Inflammatory macrophage treated with lipopolysaccharide for 4 hours (primary cell): ENCODE data around the gene TTC33.
"Not testable (repeated sequence)": the region's sequence is repeated elsewhere in the genome, so short reads cannot be mapped to it uniquely, and the experiment has no call there.

Experiments
- DNase-seq: peaks from one replicate; pipeline ENCODE4 v3.0.0-alpha.2; 2020

TTC33 gene

GRCh38 chr5:40678460-40679147 lies 77.2 kb downstream of the TTC33 start:
- peak; percentile 50 for DNase-seq

GRCh38 chr5:40678026-40678425 lies 77.7 kb downstream of the TTC33 start:
- peak; percentile 79 for DNase-seq

GRCh38 chr5:40677456-40677855 lies 78.3 kb downstream of the TTC33 start:
- DNase-seq, result no peak

GRCh38 chr5:40676613-40677343 lies 79.0 kb downstream of the TTC33 start:
- peak; percentile 37 for DNase-seq

GRCh38 chr5:40675396-40676133 lies 80.2 kb downstream of the TTC33 start:
- DNase-seq, result peak; percentile 47

- no peak for DNase-seq
Observed at GRCh38 chr5:40674661-40675235, 81.0 kb downstream of the TTC33 start.

GRCh38 chr5:40672425-40672824 lies 83.3 kb downstream of the TTC33 start:
- DNase-seq, result peak; percentile 95

- peak; percentile 48 for DNase-seq
Observed at GRCh38 chr5:40669606-40670390, 86.0 kb downstream of the TTC33 start.

GRCh38 chr5:40667161-40667663 lies 88.5 kb downstream of the TTC33 start:
- DNase-seq, result peak; percentile 63

GRCh38 chr5:40666657-40667056 lies 89.1 kb downstream of the TTC33 start:
- no peak for DNase-seq

GRCh38 chr5:40665635-40666298 lies 90.0 kb downstream of the TTC33 start:
- no peak for DNase-seq

GRCh38 chr5:40660751-40661150 lies 95.0 kb downstream of the TTC33 start:
- peak; percentile 42 for DNase-seq

- no peak for DNase-seq
Observed at GRCh38 chr5:40656766-40657165, 99.0 kb downstream of the TTC33 start.

GRCh38 chr5:40656091-40656490 lies 99.7 kb downstream of the TTC33 start:
- not testable (repeated sequence) for DNase-seq

- DNase-seq, result peak; percentile 62
Observed at GRCh38 chr5:40655138-40655537, 100.6 kb downstream of the TTC33 start.

GRCh38 chr5:40654377-40654991 lies 101.3 kb downstream of the TTC33 start:
- DNase-seq, result no peak

- no peak for DNase-seq
Observed at GRCh38 chr5:40653221-40654022, 102.3 kb downstream of the TTC33 start.

- no peak for DNase-seq
Observed at GRCh38 chr5:40652441-40653220, 103.1 kb downstream of the TTC33 start.

GRCh38 chr5:40651201-40651600 lies 104.6 kb downstream of the TTC33 start:
- DNase-seq, result no peak
